ENCODE measurements around the gene SYT3.

SYT3 gene

DNA sequence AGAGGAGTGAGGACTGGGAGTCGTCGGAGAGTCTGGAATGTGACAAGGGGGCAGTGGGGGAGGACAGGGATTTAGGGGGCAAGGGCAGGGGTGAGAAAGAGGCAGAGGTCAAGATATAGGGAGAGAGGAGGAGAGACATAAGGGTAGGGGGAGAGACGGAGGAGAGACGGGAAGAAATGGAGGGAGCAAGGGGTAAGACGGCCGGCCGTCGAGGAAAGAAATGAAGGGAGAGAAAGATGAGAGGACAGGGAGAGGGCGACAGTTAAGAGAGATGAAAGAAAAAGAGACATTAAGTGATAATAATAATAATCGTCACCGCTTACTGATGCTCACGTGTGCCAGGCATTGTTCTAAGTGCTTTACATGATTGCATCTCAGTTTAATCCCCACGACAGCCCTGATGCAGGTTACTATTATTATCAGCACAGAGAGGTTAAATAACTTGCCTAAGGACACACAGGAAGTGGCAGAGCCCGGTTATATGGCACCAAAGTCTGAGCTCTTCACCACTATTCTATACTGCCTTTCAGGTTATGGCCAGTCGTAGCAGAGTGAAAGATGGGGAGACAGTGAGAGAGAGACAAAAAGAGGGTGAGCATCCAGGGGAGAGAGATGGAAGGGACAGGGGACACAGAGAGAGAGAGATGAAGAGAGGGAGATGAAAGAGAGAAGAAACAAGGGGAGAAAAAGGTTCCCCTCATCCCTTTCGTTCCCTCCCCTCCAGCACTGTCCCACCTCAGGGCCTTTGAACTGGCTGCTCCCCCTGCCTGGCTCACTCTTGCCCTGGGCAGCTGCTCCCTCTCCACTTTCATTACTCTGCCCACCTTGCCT, 23.2 kb upstream of the SYT3 start:
- no peak for DNase-seq (ENCODE audit: low read depth)
- TF ChIP-seq, protein P1, sequence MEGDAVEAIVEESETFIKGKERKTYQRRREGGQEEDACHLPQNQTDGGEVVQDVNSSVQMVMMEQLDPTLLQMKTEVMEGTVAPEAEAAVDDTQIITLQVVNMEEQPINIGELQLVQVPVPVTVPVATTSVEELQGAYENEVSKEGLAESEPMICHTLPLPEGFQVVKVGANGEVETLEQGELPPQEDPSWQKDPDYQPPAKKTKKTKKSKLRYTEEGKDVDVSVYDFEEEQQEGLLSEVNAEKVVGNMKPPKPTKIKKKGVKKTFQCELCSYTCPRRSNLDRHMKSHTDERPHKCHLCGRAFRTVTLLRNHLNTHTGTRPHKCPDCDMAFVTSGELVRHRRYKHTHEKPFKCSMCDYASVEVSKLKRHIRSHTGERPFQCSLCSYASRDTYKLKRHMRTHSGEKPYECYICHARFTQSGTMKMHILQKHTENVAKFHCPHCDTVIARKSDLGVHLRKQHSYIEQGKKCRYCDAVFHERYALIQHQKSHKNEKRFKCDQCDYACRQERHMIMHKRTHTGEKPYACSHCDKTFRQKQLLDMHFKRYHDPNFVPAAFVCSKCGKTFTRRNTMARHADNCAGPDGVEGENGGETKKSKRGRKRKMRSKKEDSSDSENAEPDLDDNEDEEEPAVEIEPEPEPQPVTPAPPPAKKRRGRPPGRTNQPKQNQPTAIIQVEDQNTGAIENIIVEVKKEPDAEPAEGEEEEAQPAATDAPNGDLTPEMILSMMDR (IDR thresholded peaks at IDR 0.05; ENCODE audit: low read depth, low read length, missing control alignments): no peak
- in situ Hi-C loops (cut with HindIII; ENCODE audit: low sequenced_read_pairs): no loop called here
- no peak overlapping the region for H3K4me3 ChIP-seq (ENCODE audit: low read depth, low read length)

DNA sequence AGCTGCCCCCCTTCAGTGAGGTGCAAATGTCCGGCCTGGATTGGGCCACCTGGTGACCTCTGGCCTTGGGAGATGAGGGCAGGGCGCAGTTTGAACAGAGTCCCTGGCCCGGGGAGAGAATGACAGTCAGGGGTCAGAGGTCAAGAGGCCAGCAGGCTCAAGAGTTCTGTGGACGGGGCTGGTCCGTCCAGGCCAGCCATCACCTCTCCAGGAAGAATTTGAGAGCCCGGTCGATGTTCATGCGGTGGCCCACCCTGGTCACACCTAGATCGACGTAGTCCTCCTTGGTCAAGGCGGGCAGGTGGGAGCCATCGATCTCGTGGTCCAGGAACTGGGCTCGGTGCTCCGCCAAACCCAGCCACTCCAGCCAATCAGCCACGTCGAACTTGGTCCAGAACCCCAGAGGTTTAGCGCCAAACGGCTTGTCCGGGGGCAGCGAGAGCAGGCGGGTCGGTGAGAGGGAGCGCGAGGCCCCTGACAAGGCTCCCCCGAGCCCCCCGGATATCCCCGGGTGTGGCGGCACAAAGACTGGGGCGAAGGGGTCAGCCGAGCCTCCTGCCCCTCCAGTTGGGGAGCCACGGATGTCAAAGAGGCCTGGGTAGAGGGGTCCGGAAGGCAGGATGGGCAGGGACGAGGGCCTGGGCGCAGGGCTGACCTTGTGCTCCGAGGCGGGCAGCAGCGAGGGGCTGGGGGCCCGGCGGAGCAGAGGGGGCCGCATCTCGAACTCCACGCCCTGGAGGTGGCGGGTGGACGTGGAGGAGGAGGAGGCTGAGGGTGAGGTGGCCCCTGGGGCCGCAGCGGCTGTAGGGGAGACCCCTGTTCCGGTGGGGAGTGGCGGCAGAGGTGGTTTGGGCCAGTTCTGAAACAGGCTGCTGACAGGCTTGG, 22.3 kb upstream of the SYT3 start:
- H3K4me3 ChIP-seq (ENCODE audit: low read depth, low read length): no peak overlapping the region
- in situ Hi-C loops (cut with HindIII; ENCODE audit: low sequenced_read_pairs): no loop called here
- DNase-seq (ENCODE audit: low read depth): no peak
- TF ChIP-seq, protein P1 (IDR thresholded peaks at IDR 0.05; ENCODE audit: low read depth, low read length, missing control alignments): no peak

DNA sequence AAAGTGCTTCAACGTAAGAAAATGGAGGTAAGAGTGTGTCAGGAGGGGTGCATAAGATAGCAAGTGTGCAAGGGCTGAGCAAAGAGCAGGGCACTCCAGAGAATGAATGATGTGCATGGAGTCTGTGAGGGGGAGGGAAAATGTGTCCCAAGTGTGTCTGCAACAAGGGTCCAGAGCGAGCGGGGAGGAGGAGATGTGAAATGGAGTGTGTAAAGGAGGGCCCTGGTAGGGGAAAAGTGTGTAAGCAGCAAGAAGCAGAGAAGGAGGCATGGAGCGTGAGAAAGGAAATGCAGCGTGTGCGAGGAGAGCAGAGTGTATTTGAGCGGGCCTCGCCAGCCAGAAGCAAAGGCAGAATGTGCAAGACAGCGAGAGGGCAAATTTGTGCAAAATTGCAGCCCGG, 21.3 kb upstream of the SYT3 start:
- in situ Hi-C loops (cut with HindIII; ENCODE audit: low sequenced_read_pairs): no loop called here

DNA sequence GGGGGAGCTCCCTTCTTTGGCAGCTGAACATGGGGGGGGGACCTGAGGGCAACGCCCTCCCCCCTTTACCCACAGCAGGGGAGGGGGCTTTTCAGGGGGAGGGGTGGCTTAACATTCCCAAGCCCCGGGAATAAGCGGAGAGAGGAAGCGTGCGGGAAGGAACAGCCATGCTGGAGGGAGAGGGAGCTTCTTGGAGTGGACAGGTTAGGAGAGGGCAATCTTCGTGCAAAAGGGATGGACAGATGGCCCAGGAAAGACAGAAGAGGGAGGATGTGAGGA, 20.3 kb upstream of the SYT3 start:
- DNase-seq (ENCODE audit: low read depth): no peak
- H3K4me3 ChIP-seq (ENCODE audit: low read depth, low read length): no peak overlapping the region
- TF ChIP-seq, protein P1 (IDR thresholded peaks at IDR 0.05; ENCODE audit: low read depth, low read length, missing control alignments): no peak
- in situ Hi-C loops (cut with HindIII; ENCODE audit: low sequenced_read_pairs): no loop called here

More for the DNA sequence above, 21.3 kb upstream of the SYT3 start:
- no peak overlapping the region for H3K4me3 ChIP-seq (ENCODE audit: low read depth, low read length)
- no peak for DNase-seq (ENCODE audit: low read depth)
- TF ChIP-seq, protein P1 (IDR thresholded peaks at IDR 0.05; ENCODE audit: low read depth, low read length, missing control alignments): no peak

DNA sequence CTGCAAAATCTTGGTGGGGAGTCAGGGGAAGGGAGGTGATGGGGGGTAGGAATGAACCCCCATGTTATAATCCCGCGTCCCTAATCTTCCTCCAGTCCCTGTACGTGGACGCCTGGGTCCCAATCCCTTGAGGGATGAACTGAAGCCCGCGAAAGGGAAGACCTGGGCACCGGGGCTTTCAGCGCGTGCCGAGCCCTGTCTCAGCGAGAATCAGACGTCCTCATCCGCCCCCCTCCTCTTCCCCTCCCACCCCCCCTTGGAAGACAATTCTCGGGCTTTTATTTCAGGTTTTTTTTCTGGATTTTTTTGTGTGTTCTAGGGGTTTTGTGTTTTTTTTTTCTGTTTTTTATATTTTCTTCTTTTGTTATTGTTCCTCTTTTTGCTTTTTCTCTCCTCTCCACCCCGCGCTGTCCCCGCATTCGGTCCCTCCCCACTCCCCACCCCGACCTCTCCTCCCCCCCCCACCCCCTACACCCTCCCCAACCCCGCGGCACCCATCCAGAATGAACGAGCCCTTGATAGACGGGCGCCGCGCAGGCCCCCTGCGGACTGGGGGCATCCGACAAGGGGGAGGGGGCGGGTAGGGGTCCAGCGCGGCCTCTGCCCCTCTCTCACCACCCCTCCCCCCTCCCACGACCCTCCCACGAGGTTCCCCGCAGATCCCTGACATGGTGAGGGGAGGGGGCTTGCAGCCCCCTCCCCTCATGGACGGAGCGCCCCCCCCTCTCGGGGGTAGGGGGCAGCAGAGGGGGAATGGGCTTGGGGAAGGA, 19.8 kb upstream of the SYT3 start:
- TF ChIP-seq, protein P1 (IDR thresholded peaks at IDR 0.05; ENCODE audit: low read depth, low read length, missing control alignments): no peak
- DNase-seq (ENCODE audit: low read depth): no peak
- in situ Hi-C loops (cut with HindIII; ENCODE audit: low sequenced_read_pairs): no loop called here
- no peak overlapping the region for H3K4me3 ChIP-seq (ENCODE audit: low read depth, low read length)
